NCI-H446 (cell line): ENCODE results near the gene LYRM2.
A peak's percentile ranks its signal among the peaks of the same experiment; 100 is the strongest.

Source experiments
- DNase-seq, 2 experiments: peaks; one replicate each; lab custom pipeline; 2025; lab: John Stamatoyannopoulos, UW

LYRM2 gene

GRCh38 chr6:89591745-89592144, 46.8 kb downstream of the LYRM2 start:
- no peak for DNase-seq

GRCh38 chr6:89590133-89590532, 48.4 kb downstream of the LYRM2 start:
- no peak for DNase-seq

GRCh38 chr6:89589297-89590025, 49.1 kb downstream of the LYRM2 start:
- DNase-seq: no peak

GRCh38 chr6:89585154-89585553, 53.4 kb downstream of the LYRM2 start:
- no peak for DNase-seq

GRCh38 chr6:89584539-89584938, 54.0 kb downstream of the LYRM2 start:
- DNase-seq: no peak

GRCh38 chr6:89583559-89583958, 55.0 kb downstream of the LYRM2 start:
- DNase-seq: no peak

- no peak for DNase-seq
These were observed 55.8 kb downstream of the LYRM2 start for GRCh38 chr6:89582669-89583325.

GRCh38 chr6:89581689-89582088, 56.9 kb downstream of the LYRM2 start:
- DNase-seq: no peak

- no peak for DNase-seq
These were observed 57.4 kb downstream of the LYRM2 start for GRCh38 chr6:89580997-89581666.

- DNase-seq: no peak
These were observed 63.0 kb downstream of the LYRM2 start for GRCh38 chr6:89575562-89575960.

- DNase-seq: no peak
These were observed 63.5 kb downstream of the LYRM2 start for GRCh38 chr6:89574910-89575561.

GRCh38 chr6:89567630-89568390, 70.7 kb downstream of the LYRM2 start:
- DNase-seq: no peak

- no peak for DNase-seq
These were observed 71.5 kb downstream of the LYRM2 start for GRCh38 chr6:89566930-89567629.

GRCh38 chr6:89566008-89566800, 72.3 kb downstream of the LYRM2 start:
- peak in 1 of 2 experiments; percentile 45 for DNase-seq

- DNase-seq: peak in 1 of 2 experiments; percentile 19
These were observed 73.7 kb downstream of the LYRM2 start for GRCh38 chr6:89564752-89565427.

- DNase-seq: no peak
These were observed 74.7 kb downstream of the LYRM2 start for GRCh38 chr6:89563866-89564265.

- DNase-seq: no peak
These were observed 76.2 kb downstream of the LYRM2 start for GRCh38 chr6:89562093-89562973.

- no peak for DNase-seq
These were observed 79.1 kb downstream of the LYRM2 start for GRCh38 chr6:89559487-89559886.

- DNase-seq: no peak
These were observed 82.7 kb downstream of the LYRM2 start for GRCh38 chr6:89555806-89556205.
